Measurements from ENCODE around the gene SOD1.
A peak's percentile ranks its signal among the peaks of the same experiment; 100 is the strongest.
"Not testable (repeated sequence)": the region's sequence is repeated elsewhere in the genome, so short reads cannot be mapped to it uniquely, and the experiment has no call there.

Gene SOD1

DNA sequence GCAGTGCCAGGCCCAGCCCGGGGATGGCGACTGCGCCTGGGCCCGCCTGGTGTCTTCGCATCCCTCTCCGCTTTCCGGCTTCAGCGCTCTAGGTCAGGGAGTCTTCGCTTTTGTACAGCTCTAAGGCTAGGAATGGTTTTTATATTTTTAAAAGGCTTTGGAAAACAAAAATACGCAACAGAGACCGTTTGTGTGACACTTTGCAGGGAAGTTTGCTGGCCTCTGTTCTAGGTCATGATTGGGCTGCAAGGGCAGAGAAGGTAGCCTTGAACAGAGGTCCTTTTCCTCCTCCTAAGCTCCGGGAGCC, 719 bp downstream of the SOD1 start:
- H3K79me2 ChIP-seq: peaks cover 12% of the 10 kb centered on the region
- TF ChIP-seq, protein P1, sequence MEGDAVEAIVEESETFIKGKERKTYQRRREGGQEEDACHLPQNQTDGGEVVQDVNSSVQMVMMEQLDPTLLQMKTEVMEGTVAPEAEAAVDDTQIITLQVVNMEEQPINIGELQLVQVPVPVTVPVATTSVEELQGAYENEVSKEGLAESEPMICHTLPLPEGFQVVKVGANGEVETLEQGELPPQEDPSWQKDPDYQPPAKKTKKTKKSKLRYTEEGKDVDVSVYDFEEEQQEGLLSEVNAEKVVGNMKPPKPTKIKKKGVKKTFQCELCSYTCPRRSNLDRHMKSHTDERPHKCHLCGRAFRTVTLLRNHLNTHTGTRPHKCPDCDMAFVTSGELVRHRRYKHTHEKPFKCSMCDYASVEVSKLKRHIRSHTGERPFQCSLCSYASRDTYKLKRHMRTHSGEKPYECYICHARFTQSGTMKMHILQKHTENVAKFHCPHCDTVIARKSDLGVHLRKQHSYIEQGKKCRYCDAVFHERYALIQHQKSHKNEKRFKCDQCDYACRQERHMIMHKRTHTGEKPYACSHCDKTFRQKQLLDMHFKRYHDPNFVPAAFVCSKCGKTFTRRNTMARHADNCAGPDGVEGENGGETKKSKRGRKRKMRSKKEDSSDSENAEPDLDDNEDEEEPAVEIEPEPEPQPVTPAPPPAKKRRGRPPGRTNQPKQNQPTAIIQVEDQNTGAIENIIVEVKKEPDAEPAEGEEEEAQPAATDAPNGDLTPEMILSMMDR (IDR thresholded peaks at IDR 0.05): no peak
- peak overlapping the region; percentile 83 for H3K4me3 ChIP-seq (ENCODE audit: low read depth, low read length)
- H3K4me2 ChIP-seq (ENCODE audit: low read length): peak overlapping the region; percentile 87
- H3K9me3 ChIP-seq (ENCODE audit: control insufficient read depth, low read length): no peaks in the 10 kb centered on the region
- H3K27ac ChIP-seq: peak overlapping the region; percentile 33
- H3K4me1 ChIP-seq: peaks cover 4% of the 10 kb centered on the region
- H3K27me3 ChIP-seq (ENCODE audit: control insufficient read depth, insufficient read depth, low read length): no peaks in the 10 kb centered on the region
- peak overlapping the region; percentile 19 for H3K9ac ChIP-seq
- peak overlapping the region; percentile 64 for H2AFZ ChIP-seq
- H3K36me3 ChIP-seq (ENCODE audit: control insufficient read depth, insufficient read depth, low read length): no peaks in the 10 kb centered on the region

DNA sequence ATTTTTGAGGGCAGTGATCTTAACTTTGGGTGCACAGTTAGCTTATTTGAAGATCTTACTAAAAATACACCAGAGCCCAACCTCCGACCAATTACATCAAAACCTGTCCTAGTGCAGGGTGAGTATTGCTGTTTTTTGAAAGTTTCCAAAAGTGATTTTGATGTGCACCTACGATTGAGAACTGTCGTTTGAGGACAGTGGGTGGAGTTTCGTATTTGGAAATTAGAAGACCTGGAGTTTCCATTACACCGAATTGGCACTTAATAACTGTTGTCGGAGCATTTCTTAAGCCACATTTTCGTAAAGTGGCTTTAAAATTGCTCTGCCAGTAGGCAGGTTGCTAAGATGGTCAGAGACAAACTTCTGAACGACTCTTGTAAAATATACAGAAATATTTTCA, 1.1 kb downstream of the SOD1 start:
- H3K4me2 ChIP-seq (ENCODE audit: low read length): peak overlapping the region; percentile 87
- peaks cover 12% of the 10 kb centered on the region for H3K79me2 ChIP-seq
- H3K9ac ChIP-seq: no peak overlapping the region
- TF ChIP-seq, protein P1 (IDR thresholded peaks at IDR 0.05): no peak
- no peaks in the 10 kb centered on the region for H3K27me3 ChIP-seq (ENCODE audit: control insufficient read depth, insufficient read depth, low read length)
- H3K4me1 ChIP-seq: peaks cover 4% of the 10 kb centered on the region
- H3K36me3 ChIP-seq (ENCODE audit: control insufficient read depth, insufficient read depth, low read length): no peaks in the 10 kb centered on the region
- H3K27ac ChIP-seq: peak overlapping the region; percentile 33
- no peak overlapping the region for H2AFZ ChIP-seq
- H3K9me3 ChIP-seq (ENCODE audit: control insufficient read depth, low read length): no peaks in the 10 kb centered on the region
- H3K4me3 ChIP-seq (ENCODE audit: low read depth, low read length): peak overlapping the region; percentile 83

DNA sequence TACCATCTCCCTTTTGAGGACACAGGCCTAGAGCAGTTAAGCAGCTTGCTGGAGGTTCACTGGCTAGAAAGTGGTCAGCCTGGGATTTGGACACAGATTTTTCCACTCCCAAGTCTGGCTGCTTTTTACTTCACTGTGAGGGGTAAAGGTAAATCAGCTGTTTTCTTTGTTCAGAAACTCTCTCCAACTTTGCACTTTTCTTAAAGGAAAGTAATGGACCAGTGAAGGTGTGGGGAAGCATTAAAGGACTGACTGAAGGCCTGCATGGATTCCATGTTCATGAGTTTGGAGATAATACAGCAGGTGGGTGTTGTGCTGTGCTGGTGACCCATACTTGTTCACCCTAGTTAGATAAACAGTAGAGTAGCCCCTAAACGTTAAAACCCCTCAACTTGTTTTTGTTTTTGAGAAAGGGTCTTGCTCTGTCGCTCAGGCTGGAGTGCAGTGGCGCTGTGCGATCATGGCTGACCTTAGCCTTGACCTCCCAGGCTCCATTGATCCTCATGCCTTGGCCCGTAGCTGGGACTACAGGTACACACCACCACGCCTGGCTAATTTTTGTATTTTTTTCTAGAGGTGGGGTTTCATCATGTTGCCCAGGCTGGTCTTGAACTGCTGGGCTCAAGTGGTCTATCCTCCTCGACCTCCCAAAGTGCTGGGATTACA, 4.2 kb downstream of the SOD1 start:
- no peaks in the 10 kb centered on the region for H3K36me3 ChIP-seq (ENCODE audit: control insufficient read depth, insufficient read depth, low read length)

DNA sequence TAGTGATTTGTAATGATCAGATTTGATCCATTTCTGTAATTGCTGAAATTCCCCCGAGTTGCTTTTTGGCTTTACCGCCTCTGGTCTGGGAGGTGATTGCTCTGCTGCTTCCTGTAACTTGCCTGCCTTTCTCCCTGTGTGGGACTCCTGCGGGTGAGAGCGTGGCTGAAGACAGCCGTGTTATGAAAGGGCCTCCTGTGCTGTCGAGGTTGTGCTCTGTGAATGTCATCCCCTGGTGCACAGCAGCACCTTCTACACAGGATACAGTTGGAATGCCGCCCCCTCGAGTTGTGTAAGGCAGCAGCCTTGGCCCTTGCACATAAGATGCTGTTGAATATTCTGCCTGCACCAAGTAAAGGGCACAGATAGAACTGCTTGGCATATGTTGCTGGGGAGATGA, 5.9 kb downstream of the SOD1 start:
- no peaks in the 10 kb centered on the region for H3K27me3 ChIP-seq (ENCODE audit: control insufficient read depth, insufficient read depth, low read length)
- H3K27ac ChIP-seq: no peak overlapping the region
- H3K4me2 ChIP-seq (ENCODE audit: low read length): no peak overlapping the region
- no peaks in the 10 kb centered on the region for H3K36me3 ChIP-seq (ENCODE audit: control insufficient read depth, insufficient read depth, low read length)
- H3K4me1 ChIP-seq: peaks cover 4% of the 10 kb centered on the region
- H3K4me3 ChIP-seq (ENCODE audit: low read depth, low read length): no peak overlapping the region
- H3K9me3 ChIP-seq (ENCODE audit: control insufficient read depth, low read length): no peaks in the 10 kb centered on the region
- H2AFZ ChIP-seq: no peak overlapping the region
- H3K79me2 ChIP-seq: peaks cover 12% of the 10 kb centered on the region
- no peak overlapping the region for H3K9ac ChIP-seq
- TF ChIP-seq, protein P1 (IDR thresholded peaks at IDR 0.05): no peak

More for the DNA sequence above, 4.2 kb downstream of the SOD1 start:
- Histone ChIP-seq H3K4me3 (ENCODE audit: low read depth, low read length) (no peak overlapping the region), H3K79me2 (peaks cover 12% of the 10 kb centered on the region), H3K27me3 (ENCODE audit: control insufficient read depth, insufficient read depth, low read length) (no peaks in the 10 kb centered on the region), H2AFZ (no peak overlapping the region), H3K4me1 (peaks cover 4% of the 10 kb centered on the region), H3K4me2 (ENCODE audit: low read length) (no peak overlapping the region), H3K9me3 (ENCODE audit: control insufficient read depth, low read length) (no peaks in the 10 kb centered on the region), H3K27ac (no peak overlapping the region), H3K9ac (no peak overlapping the region)
- TF ChIP-seq, protein P1 (IDR thresholded peaks at IDR 0.05): no peak

DNA sequence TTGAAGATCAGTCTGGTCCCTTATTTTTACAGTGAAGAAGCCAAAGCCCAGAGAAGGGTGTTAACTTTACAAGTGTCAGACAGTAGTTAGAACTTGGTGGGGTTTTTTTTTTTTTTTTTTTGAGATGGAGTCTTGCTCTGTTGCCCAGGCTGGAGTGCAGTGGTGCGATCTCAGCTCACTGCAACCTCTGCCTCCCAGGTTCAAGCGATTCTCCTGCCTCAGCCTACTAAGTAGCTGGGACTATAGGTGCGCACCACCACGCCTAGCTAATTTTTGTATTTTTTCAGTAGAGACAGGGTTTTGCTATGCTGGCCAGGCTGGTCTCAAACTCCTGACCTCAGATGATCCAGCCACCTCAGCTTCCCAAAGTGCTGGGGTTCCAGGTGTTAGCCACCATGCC, 6.4 kb downstream of the SOD1 start:
- H3K36me3 ChIP-seq (ENCODE audit: control insufficient read depth, insufficient read depth, low read length); H3K27ac ChIP-seq; H3K9ac ChIP-seq; H3K9me3 ChIP-seq (ENCODE audit: control insufficient read depth, low read length); H2AFZ ChIP-seq; H3K4me2 ChIP-seq (ENCODE audit: low read length); H3K27me3 ChIP-seq (ENCODE audit: control insufficient read depth, insufficient read depth, low read length); H3K4me1 ChIP-seq; H3K4me3 ChIP-seq (ENCODE audit: low read depth, low read length): not testable (repeated sequence)
- H3K79me2 ChIP-seq: peaks cover 12% of the 10 kb centered on the region

All from parathyroid adenoma (tissue), 2 donors.